PFSK-1 (cell line): ENCODE data around the gene RAB31.

ENCODE experiments used
- FOXP2 ChIP-seq: optimal IDR thresholded peaks from 2 replicates; pipeline ENCODE3; 2011; ENCODE audit warnings: borderline replicate concordance, control low read depth, inconsistent platforms; ENCODE audit not compliant: insufficient read depth; ENCODE audit errors: extremely low read length, extremely low read depth
- POLR2AphosphoS5 ChIP-seq: IDR thresholded peaks from 2 replicates; pipeline ENCODE4 v1.6.1; 2012; ENCODE audit warnings: low read depth, mild to moderate bottlenecking, control low read depth, low read length, moderate library complexity
- SIN3A ChIP-seq: IDR thresholded peaks from 2 replicates; pipeline ENCODE4 v1.6.1; 2012; ENCODE audit warnings: mild to moderate bottlenecking, low read length, moderate library complexity, borderline replicate concordance; ENCODE audit not compliant: insufficient read depth
- TAF1 ChIP-seq: IDR thresholded peaks from 2 replicates; pipeline ENCODE4 v1.6.1; 2012; ENCODE audit warnings: low read length, control low read depth, borderline replicate concordance; ENCODE audit not compliant: insufficient read depth
- TF ChIP-seq, protein P1 (sequence below), 2 experiments: IDR thresholded peaks; 2 replicates each; pipeline versions ENCODE4 v1.6.1 to v1.8.0; 2011 to 2012; ENCODE audit warnings: low read depth in 2 of 2, low read length in 2 of 2, control low read depth in 1 of 2, inconsistent platforms in 1 of 2, mild to moderate bottlenecking in 1 of 2, moderate library complexity in 1 of 2; ENCODE audit not compliant: insufficient read depth in 1 of 2

GRCh38 chr18:9894454-9895068, 186.5 kb downstream of the RAB31 start:
- TF ChIP-seq, protein P1, sequence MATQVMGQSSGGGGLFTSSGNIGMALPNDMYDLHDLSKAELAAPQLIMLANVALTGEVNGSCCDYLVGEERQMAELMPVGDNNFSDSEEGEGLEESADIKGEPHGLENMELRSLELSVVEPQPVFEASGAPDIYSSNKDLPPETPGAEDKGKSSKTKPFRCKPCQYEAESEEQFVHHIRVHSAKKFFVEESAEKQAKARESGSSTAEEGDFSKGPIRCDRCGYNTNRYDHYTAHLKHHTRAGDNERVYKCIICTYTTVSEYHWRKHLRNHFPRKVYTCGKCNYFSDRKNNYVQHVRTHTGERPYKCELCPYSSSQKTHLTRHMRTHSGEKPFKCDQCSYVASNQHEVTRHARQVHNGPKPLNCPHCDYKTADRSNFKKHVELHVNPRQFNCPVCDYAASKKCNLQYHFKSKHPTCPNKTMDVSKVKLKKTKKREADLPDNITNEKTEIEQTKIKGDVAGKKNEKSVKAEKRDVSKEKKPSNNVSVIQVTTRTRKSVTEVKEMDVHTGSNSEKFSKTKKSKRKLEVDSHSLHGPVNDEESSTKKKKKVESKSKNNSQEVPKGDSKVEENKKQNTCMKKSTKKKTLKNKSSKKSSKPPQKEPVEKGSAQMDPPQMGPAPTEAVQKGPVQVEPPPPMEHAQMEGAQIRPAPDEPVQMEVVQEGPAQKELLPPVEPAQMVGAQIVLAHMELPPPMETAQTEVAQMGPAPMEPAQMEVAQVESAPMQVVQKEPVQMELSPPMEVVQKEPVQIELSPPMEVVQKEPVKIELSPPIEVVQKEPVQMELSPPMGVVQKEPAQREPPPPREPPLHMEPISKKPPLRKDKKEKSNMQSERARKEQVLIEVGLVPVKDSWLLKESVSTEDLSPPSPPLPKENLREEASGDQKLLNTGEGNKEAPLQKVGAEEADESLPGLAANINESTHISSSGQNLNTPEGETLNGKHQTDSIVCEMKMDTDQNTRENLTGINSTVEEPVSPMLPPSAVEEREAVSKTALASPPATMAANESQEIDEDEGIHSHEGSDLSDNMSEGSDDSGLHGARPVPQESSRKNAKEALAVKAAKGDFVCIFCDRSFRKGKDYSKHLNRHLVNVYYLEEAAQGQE (IDR thresholded peaks at IDR 0.05; ENCODE audit: insufficient read depth in 1 of 2, low read depth in 2 of 2, low read length in 2 of 2): no peak
- TF ChIP-seq POLR2AphosphoS5 (no peak), SIN3A (no peak), TAF1 (no peak), FOXP2 (no peak)
